HFF-Myc (cell line): Measurements from ENCODE around the gene POLN.

ENCODE experiments used
- DNase-seq: peaks from one replicate; pipeline ENCODE4 v3.0.0-alpha.2; 2011; ENCODE audit warnings: low read depth; ENCODE audit errors: extremely low read depth
- H3K4me3 ChIP-seq: replicated peaks from 2 replicates; pipeline ENCODE4 v1.5.1; 2011; ENCODE audit warnings: low read depth, mild to moderate bottlenecking, control low read depth, low read length
- CTCF ChIP-seq: IDR thresholded peaks from 2 replicates; pipeline ENCODE4 v1.5.1; 2012; ENCODE audit warnings: mild to moderate bottlenecking, low read depth, low read length, control low read depth; ENCODE audit errors: missing control alignments

The POLN gene

GRCh38 chr4:2103843-2104547 is 137.9 kb downstream of the POLN start:
- H3K4me3 ChIP-seq: no peak overlapping the region
- TF ChIP-seq CTCF: no peak
- DNase-seq: no peak

- TF ChIP-seq CTCF: no peak
- DNase-seq: no peak
- H3K4me3 ChIP-seq: no peak overlapping the region
These were observed 138.6 kb downstream of the POLN start for GRCh38 chr4:2103127-2103842.

- H3K4me3 ChIP-seq: no peak overlapping the region
These were observed 139.7 kb downstream of the POLN start for GRCh38 chr4:2102045-2102883.

GRCh38 chr4:2101346-2102044 is 140.4 kb downstream of the POLN start:
- no peak overlapping the region for H3K4me3 ChIP-seq
- DNase-seq: no peak
- TF ChIP-seq CTCF: no peak

More at GRCh38 chr4:2102045-2102883, 139.7 kb downstream of the POLN start:
- DNase-seq: no peak
- TF ChIP-seq CTCF: no peak

- no peak for TF ChIP-seq CTCF
- no peak for DNase-seq
- no peak overlapping the region for H3K4me3 ChIP-seq
These were observed 145.8 kb downstream of the POLN start for GRCh38 chr4:2096073-2096609.

- H3K4me3 ChIP-seq: no peak overlapping the region
- TF ChIP-seq CTCF: no peak
- no peak for DNase-seq
These were observed 146.5 kb downstream of the POLN start for GRCh38 chr4:2095236-2096072.
